GM12878 (cell line): ENCODE measurements around the gene RGS12. TPM values are rescaled to one million over a fixed set of nuclear protein-coding genes. Genes with fewer than 3 reads are reported as not detected.

Source experiments
- ATAC-seq: fragments of 200-7000 bp; cut with Tn5 transposase; 3 replicates; pipeline ENCODE4 v1.9.1; 2020; ENCODE audit warnings: mild to moderate bottlenecking, moderate library complexity
- BruUV-seq: library from RNA; stranded (reverse); fragments of 400-500 nt; replicated peaks from 2 replicates; lab custom pipeline; 2021; lab: Mats Ljungman, UMichigan
- CTCF ChIA-PET: fragments of 300-600 bp; sonication (Branson Sonifier 250); formaldehyde crosslinking; extraction: SDS; loops from one replicate; lab custom pipeline; 2021; ENCODE audit warnings: inconsistent platforms; lab: Yijun Ruan, JAX
- POLR2A ChIA-PET: fragments of 350-600 bp; formaldehyde crosslinking; extraction: SDS; loops from one replicate; lab custom pipeline; 2021; ENCODE audit warnings: inconsistent platforms; lab: Charles Lee
- RAD21 ChIA-PET: fragments of 300-600 bp; sonication (Branson Sonifier 250); formaldehyde crosslinking; loops from one replicate; lab custom pipeline; 2023; ENCODE audit warnings: antibody characterized with exemption; ENCODE audit not compliant: unreplicated experiment; lab: Charles Lee
- SMC1A ChIA-PET: fragments of 300-600 bp; sonication (Branson Sonifier 250); formaldehyde crosslinking; loops from one replicate; lab custom pipeline; 2023; ENCODE audit not compliant: unreplicated experiment, uncharacterized antibody; lab: Charles Lee
- DNase-seq: peaks from one replicate; pipeline ENCODE4 v3.0.0-alpha.2; 2011; ENCODE audit warnings: low read depth, low spot score
- FAIRE-seq: peaks from 3 replicates; lab custom pipeline; 2011; peaks lifted over from hg19 to GRCh38; lab: Jason Lieb, UNC
- H2AFZ ChIP-seq: 2 replicates; pipeline ENCODE4 v1.6.0; 2011; ENCODE audit warnings: low read depth, low read length, control low read depth; ENCODE audit not compliant: control insufficient read depth
- H3K27ac ChIP-seq: 2 replicates; pipeline ENCODE4 v1.5.1; 2011; ENCODE audit warnings: control low read depth; ENCODE audit not compliant: control insufficient read depth, insufficient read depth
- H3K27me3 ChIP-seq, 2 experiments: replicated peaks in 1 of 2; 2 replicates each; pipeline versions ENCODE4 v1.6.0 to v1.6.1; 2011; ENCODE audit warnings: low read length in 1 of 2; ENCODE audit not compliant: control insufficient read depth in 2 of 2, insufficient read depth in 2 of 2
- H3K36me3 ChIP-seq, 2 experiments: 2 replicates each; pipeline ENCODE4 v1.5.1; 2011; ENCODE audit warnings: low read length in 1 of 2; ENCODE audit not compliant: control insufficient read depth in 2 of 2, insufficient read depth in 2 of 2
- H3K4me1 ChIP-seq: 2 replicates; pipeline ENCODE4 v1.6.1; 2011; ENCODE audit warnings: mild to moderate bottlenecking, low read length, moderate library complexity, mixed read lengths; ENCODE audit not compliant: control insufficient read depth, insufficient read depth
- H3K4me2 ChIP-seq: 2 replicates; pipeline ENCODE4 v1.6.0; 2011; ENCODE audit warnings: control low read depth; ENCODE audit not compliant: control insufficient read depth, insufficient read depth
- H3K4me3 ChIP-seq: fragments of 200-600 bp; sonication (generic); 2 replicates; pipeline ENCODE4 v1.5.1; 2016
- H3K79me2 ChIP-seq: 2 replicates; pipeline ENCODE4 v1.6.0; 2011; ENCODE audit warnings: low read length; ENCODE audit not compliant: control insufficient read depth, insufficient read depth
- H3K9ac ChIP-seq: 2 replicates; pipeline ENCODE4 v1.8.0; 2011; ENCODE audit warnings: low read length, control low read depth, mixed read lengths; ENCODE audit not compliant: control insufficient read depth, insufficient read depth
- H3K9me3 ChIP-seq: replicated peaks from 3 replicates; pipeline ENCODE4 v1.5.1; 2011; ENCODE audit warnings: mild to moderate bottlenecking, low read length; ENCODE audit not compliant: control insufficient read depth, insufficient read depth
- H4K20me1 ChIP-seq: 2 replicates; pipeline ENCODE4 v1.6.0; 2011; ENCODE audit not compliant: control insufficient read depth, insufficient read depth
- IKZF1 ChIP-seq: fragments of 450-650 bp; conservative IDR thresholded peaks from 2 replicates; pipeline ENCODE4 v1.6.1; 2017; ENCODE audit warnings: antibody characterized with exemption, mild to moderate bottlenecking
- LARP7 ChIP-seq: fragments of 450-650 bp; IDR thresholded peaks from 2 replicates; pipeline ENCODE4 v1.6.1; 2017; ENCODE audit warnings: mild to moderate bottlenecking
- MXI1 ChIP-seq: fragments of 150-350 bp; IDR thresholded peaks from 2 replicates; pipeline ENCODE4 v1.6.1; 2011; ENCODE audit warnings: low read depth, mild to moderate bottlenecking, inconsistent platforms, low read length, improper control_type of control experiment
- MYB ChIP-seq: fragments of 150-350 bp; IDR thresholded peaks from 2 replicates; pipeline ENCODE4 v1.6.1; 2014; ENCODE audit warnings: mild to moderate bottlenecking, low read depth, low read length, borderline replicate concordance
- RAD21 ChIP-seq: IDR thresholded peaks from 2 replicates; pipeline ENCODE4 v1.6.1; 2011; ENCODE audit warnings: mild to moderate bottlenecking, low read depth, low read length, moderate library complexity; ENCODE audit not compliant: insufficient read depth
- WGBS: methylation state at CpG from one replicate; pipeline ENCODE4 v1.1.6; 2016; ENCODE audit warnings: low lambda C conversion rate; ENCODE audit not compliant: insufficient replicate concordance, insufficient coverage; ENCODE audit errors: missing lambda C conversion rate; 5-methylcytosine and 5-hydroxymethylcytosine counted together
- in situ Hi-C: fragments of 300-500 bp; cut with MboI; formaldehyde crosslinking; loops from 9 replicates; pipeline ENCODE4 v1.14.3; 2018; ENCODE audit warnings: mixed read lengths
- intact Hi-C: fragments of 100-400 bp; cut with micrococcal nuclease; formaldehyde crosslinking; loops from one replicate; pipeline ENCODE4 v1.14.2; 2022; ENCODE audit not compliant: unreplicated experiment
- polyA plus RNA-seq, 11 experiments: library from polyadenylated mRNA; depleted of rRNA in 4 of 11; unstranded in 6 of 11; stranded (reverse) in 5 of 11; fragments of >200 nt; fragmentation: Nextera tagmentation in 4 of 11; fragmentation: Illumina TruSeq in 1 of 11; extraction: Ambion mirVana in 4 of 11; extraction: Trizol in 1 of 11; gene quantifications; 1 replicate in 1 of 11; 2 replicates in 10 of 11; pipeline versions ENCODE4 v1.2.1 to v1.2.3, GENCODE V29; 2011 to 2016; ENCODE audit warnings: inconsistent platforms in 2 of 11, missing spikeins in 2 of 11, low read depth in 1 of 11
- total RNA-seq, 4 experiments: library from RNA; depleted of rRNA in 3 of 4; stranded (reverse); fragments of >200 nt in 3 of 4; fragmentation: Illumina TruSeq in 1 of 4; extraction: Trizol in 1 of 4; gene quantifications; 2 replicates each; pipeline versions ENCODE4 v1.2.1 to v1.2.3, GENCODE V29; 2013 to 2021
- TF ChIP-seq, protein P1 (sequence below): fragments of 450-650 bp; IDR thresholded peaks from 2 replicates; pipeline ENCODE4 v1.6.1; 2014; ENCODE audit warnings: mild to moderate bottlenecking
- TF ChIP-seq, protein P2 (sequence below): fragments of 450-650 bp; IDR thresholded peaks from 2 replicates; pipeline ENCODE4 v1.6.1; 2017; ENCODE audit warnings: mild to moderate bottlenecking
- TF ChIP-seq, protein P3 (sequence below): fragments of 450-650 bp; IDR thresholded peaks from 2 replicates; pipeline ENCODE4 v1.6.1; 2016; ENCODE audit warnings: mild to moderate bottlenecking, moderate library complexity, borderline replicate concordance

The RGS12 gene
- total and polyA plus RNA-seq, 10 of the 15 experiments (the other 5 are each of a cell fraction or from before 2014, with no cell fraction given) = 0.02 to 2.2 (median 0.73) TPM

DNA sequence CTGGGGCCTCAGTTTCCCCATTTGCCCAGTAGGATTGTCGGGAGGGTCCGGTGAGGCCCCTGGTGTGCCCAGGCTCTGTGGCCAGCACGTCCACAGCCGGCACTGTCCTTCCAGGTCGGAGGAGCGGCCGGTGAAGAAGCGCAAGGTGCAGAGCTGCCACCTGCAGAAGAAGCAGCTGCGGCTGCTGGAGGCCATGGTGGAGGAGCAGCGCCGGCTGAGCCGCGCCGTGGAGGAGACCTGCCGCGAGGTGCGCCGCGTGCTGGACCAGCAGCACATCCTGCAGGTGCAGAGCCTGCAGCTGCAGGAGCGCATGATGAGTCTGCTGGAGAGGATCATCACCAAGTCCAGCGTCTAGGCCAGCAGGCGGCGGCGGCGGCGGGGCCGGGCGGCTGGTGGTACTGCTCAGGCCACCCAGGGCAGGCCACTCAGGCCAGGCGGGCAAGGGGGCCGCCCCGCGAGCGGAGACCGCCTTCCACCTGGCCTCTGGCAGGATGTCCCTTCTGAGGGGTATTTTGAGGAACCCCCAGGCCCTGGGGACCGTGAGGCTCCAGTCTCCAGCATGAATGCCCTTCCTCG lies 37.1 kb upstream of the RGS12 start:
- no peaks in the 10 kb centered on the region for H3K79me2 ChIP-seq
- ChIA-PET POLR2A (no interaction called here), RAD21 (no interaction called here), CTCF (no interaction called here), SMC1A (no interaction called here)
- no peak overlapping the region for H2AFZ ChIP-seq
- FAIRE-seq (no peak), ATAC-seq (no peak), DNase-seq (no peak)
- in situ Hi-C loops (no loop called here), intact Hi-C loops (no loop called here)
- peaks cover 3% of the 10 kb centered on the region; the same call in 1 of the 2 replicates for H3K4me1 ChIP-seq
- no peak overlapping the region for H3K4me3 ChIP-seq
- no peaks in the 10 kb centered on the region for H3K36me3 ChIP-seq
- no TSS peak for BruUV-seq
- H3K4me2 ChIP-seq = no peak overlapping the region
- H3K27ac ChIP-seq = no peak overlapping the region
- WGBS = 89% methylated on average over 32 of the region's 36 CpGs
- H3K9me3 ChIP-seq = no peaks in the 10 kb centered on the region
- no peaks in the 10 kb centered on the region for H4K20me1 ChIP-seq
- TF ChIP-seq, protein P1, sequence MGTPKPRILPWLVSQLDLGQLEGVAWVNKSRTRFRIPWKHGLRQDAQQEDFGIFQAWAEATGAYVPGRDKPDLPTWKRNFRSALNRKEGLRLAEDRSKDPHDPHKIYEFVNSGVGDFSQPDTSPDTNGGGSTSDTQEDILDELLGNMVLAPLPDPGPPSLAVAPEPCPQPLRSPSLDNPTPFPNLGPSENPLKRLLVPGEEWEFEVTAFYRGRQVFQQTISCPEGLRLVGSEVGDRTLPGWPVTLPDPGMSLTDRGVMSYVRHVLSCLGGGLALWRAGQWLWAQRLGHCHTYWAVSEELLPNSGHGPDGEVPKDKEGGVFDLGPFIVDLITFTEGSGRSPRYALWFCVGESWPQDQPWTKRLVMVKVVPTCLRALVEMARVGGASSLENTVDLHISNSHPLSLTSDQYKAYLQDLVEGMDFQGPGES = no peak
- no peak for TF ChIP-seq MYB
- no peak for TF ChIP-seq RAD21
- no peak for TF ChIP-seq IKZF1
- no peak for TF ChIP-seq LARP7
- TF ChIP-seq, protein P2, sequence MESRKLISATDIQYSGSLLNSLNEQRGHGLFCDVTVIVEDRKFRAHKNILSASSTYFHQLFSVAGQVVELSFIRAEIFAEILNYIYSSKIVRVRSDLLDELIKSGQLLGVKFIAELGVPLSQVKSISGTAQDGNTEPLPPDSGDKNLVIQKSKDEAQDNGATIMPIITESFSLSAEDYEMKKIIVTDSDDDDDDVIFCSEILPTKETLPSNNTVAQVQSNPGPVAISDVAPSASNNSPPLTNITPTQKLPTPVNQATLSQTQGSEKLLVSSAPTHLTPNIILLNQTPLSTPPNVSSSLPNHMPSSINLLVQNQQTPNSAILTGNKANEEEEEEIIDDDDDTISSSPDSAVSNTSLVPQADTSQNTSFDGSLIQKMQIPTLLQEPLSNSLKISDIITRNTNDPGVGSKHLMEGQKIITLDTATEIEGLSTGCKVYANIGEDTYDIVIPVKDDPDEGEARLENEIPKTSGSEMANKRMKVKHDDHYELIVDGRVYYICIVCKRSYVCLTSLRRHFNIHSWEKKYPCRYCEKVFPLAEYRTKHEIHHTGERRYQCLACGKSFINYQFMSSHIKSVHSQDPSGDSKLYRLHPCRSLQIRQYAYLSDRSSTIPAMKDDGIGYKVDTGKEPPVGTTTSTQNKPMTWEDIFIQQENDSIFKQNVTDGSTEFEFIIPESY = no peak
- TF ChIP-seq, protein P3, sequence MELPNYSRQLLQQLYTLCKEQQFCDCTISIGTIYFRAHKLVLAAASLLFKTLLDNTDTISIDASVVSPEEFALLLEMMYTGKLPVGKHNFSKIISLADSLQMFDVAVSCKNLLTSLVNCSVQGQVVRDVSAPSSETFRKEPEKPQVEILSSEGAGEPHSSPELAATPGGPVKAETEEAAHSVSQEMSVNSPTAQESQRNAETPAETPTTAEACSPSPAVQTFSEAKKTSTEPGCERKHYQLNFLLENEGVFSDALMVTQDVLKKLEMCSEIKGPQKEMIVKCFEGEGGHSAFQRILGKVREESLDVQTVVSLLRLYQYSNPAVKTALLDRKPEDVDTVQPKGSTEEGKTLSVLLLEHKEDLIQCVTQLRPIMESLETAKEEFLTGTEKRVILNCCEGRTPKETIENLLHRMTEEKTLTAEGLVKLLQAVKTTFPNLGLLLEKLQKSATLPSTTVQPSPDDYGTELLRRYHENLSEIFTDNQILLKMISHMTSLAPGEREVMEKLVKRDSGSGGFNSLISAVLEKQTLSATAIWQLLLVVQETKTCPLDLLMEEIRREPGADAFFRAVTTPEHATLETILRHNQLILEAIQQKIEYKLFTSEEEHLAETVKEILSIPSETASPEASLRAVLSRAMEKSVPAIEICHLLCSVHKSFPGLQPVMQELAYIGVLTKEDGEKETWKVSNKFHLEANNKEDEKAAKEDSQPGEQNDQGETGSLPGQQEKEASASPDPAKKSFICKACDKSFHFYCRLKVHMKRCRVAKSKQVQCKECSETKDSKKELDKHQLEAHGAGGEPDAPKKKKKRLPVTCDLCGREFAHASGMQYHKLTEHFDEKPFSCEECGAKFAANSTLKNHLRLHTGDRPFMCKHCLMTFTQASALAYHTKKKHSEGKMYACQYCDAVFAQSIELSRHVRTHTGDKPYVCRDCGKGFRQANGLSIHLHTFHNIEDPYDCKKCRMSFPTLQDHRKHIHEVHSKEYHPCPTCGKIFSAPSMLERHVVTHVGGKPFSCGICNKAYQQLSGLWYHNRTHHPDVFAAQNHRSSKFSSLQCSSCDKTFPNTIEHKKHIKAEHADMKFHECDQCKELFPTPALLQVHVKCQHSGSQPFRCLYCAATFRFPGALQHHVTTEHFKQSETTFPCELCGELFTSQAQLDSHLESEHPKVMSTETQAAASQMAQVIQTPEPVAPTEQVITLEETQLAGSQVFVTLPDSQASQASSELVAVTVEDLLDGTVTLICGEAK = no peak
- TF ChIP-seq MXI1 = no peak
- no peak overlapping the region for H3K9ac ChIP-seq
- no peaks in the 10 kb centered on the region for H3K27me3 ChIP-seq
